Ovary (tissue), 3 donors: ENCODE measurements around the gene KLHL2.

Experiments
- CTCF ChIP-seq, 3 donors: fragments of 450-650 bp in 2 of 3; fragments of 200-600 bp in 1 of 3; IDR thresholded peaks; one replicate each; pipeline versions ENCODE4 v1.5.1 to v1.8.0; 2016 to 2022; ENCODE audit warnings: antibody characterized with exemption in 3 of 3, mild to moderate bottlenecking in 1 of 3
- POLR2A ChIP-seq: fragments of 450-650 bp; IDR thresholded peaks from one replicate; pipeline ENCODE4 v1.6.1; 2017; ENCODE audit warnings: antibody characterized with exemption, mild to moderate bottlenecking, moderate library complexity
- donor health status: DM: no; HTN: no; CAD: no.

- no peak for TF ChIP-seq POLR2A
- no peak for TF ChIP-seq CTCF (IDR thresholded peaks at IDR 0.05)
These were observed 124.5 kb downstream of the KLHL2 start for GRCh38 chr4:165331823-165332222.
